IMR-90 (cell line): ENCODE data around the gene TMSB15C. TPM values are rescaled to one million over a fixed set of nuclear protein-coding genes. Genes with fewer than 3 reads are reported as not detected.

Experiments used
- ATAC-seq: fragments of 200-7000 bp; cut with Tn5 transposase; 2 replicates; pipeline ENCODE4 v1.9.1; 2020; ENCODE audit warnings: low read depth, mild to moderate bottlenecking, moderate library complexity
- BruUV-seq: library from RNA; stranded (reverse); fragments of 400-500 nt; replicated peaks from 2 replicates; lab custom pipeline; 2021; lab: Mats Ljungman, UMichigan
- CTCF ChIA-PET: fragments of 300-600 bp; formaldehyde crosslinking; extraction: SDS; loops from one replicate; lab custom pipeline; 2021; ENCODE audit warnings: antibody characterized with exemption; lab: Yijun Ruan, JAX
- POLR2A ChIA-PET: fragments of 300-600 bp; sonication (Branson Sonifier 250); formaldehyde crosslinking; loops from one replicate; lab custom pipeline; 2022; ENCODE audit warnings: antibody characterized with exemption; ENCODE audit not compliant: unreplicated experiment; lab: Charles Lee
- DNase-seq: peaks from one replicate; pipeline ENCODE4 v3.0.0; 2013
- H2AFZ ChIP-seq: replicated peaks from 2 replicates; pipeline ENCODE3; 2013; ENCODE audit warnings: low read length, mild to moderate bottlenecking; ENCODE audit not compliant: poor library complexity
- H2AK5ac ChIP-seq: 2 replicates; pipeline ENCODE4 v1.6.1; 2013; ENCODE audit warnings: low read depth, low read length, inconsistent platforms
- H2AK9ac ChIP-seq: replicated peaks from 2 replicates; pipeline ENCODE3; 2013; ENCODE audit warnings: mild to moderate bottlenecking, low read depth, low read length, moderate library complexity; ENCODE audit not compliant: poor library complexity
- H2BK120ac ChIP-seq: 2 replicates; pipeline ENCODE4 v1.6.1; 2013; ENCODE audit warnings: low read depth, low read length, inconsistent platforms
- H2BK15ac ChIP-seq: 3 replicates; pipeline ENCODE4 v1.6.1; 2013; ENCODE audit warnings: low read depth, low read length, inconsistent platforms
- H2BK20ac ChIP-seq: 2 replicates; pipeline ENCODE4 v1.6.1; 2013; ENCODE audit warnings: low read depth, mild to moderate bottlenecking, inconsistent platforms, low read length, moderate library complexity
- H2BK5ac ChIP-seq: 2 replicates; pipeline ENCODE4 v1.6.1; 2013; ENCODE audit warnings: mild to moderate bottlenecking, low read depth, low read length, inconsistent platforms; ENCODE audit not compliant: poor library complexity, severe bottlenecking
- H3K14ac ChIP-seq: replicated peaks from 2 replicates; pipeline ENCODE4 v1.6.1; 2013; ENCODE audit warnings: low read depth, low read length, inconsistent platforms
- H3K18ac ChIP-seq: 2 replicates; pipeline ENCODE4 v1.6.1; 2013; ENCODE audit warnings: low read depth, low read length, control low read depth
- H3K23ac ChIP-seq: 2 replicates; pipeline ENCODE4 v1.6.1; 2013; ENCODE audit warnings: low read depth, low read length, inconsistent platforms
- H3K27ac ChIP-seq: 2 replicates; pipeline ENCODE4 v1.5.1; 2013; ENCODE audit warnings: mild to moderate bottlenecking, control low read depth, low read length; ENCODE audit not compliant: insufficient read depth
- H3K27me3 ChIP-seq: 2 replicates; pipeline ENCODE4 v1.6.1; 2013; ENCODE audit warnings: low read length; ENCODE audit not compliant: control insufficient read depth, insufficient read depth
- H3K36me3 ChIP-seq: 2 replicates; pipeline ENCODE4 v1.6.1; 2013; ENCODE audit warnings: low read length, mixed read lengths; ENCODE audit not compliant: control insufficient read depth, insufficient read depth
- H3K4ac ChIP-seq: 2 replicates; pipeline ENCODE4 v1.6.1; 2013; ENCODE audit warnings: low read depth, low read length, inconsistent platforms
- H3K4me1 ChIP-seq: 2 replicates; pipeline ENCODE4 v1.6.1; 2013; ENCODE audit warnings: low read length, mixed read lengths; ENCODE audit not compliant: control insufficient read depth, insufficient read depth
- H3K4me2 ChIP-seq: 2 replicates; pipeline ENCODE4 v1.6.1; 2013; ENCODE audit warnings: low read depth, mild to moderate bottlenecking, control low read depth, low read length, moderate library complexity
- H3K4me3 ChIP-seq: 2 replicates; pipeline ENCODE4 v1.5.1; 2013; ENCODE audit warnings: low read depth, mild to moderate bottlenecking, control low read depth, low read length, moderate library complexity; ENCODE audit not compliant: insufficient read depth
- H3K56ac ChIP-seq: 2 replicates; pipeline ENCODE4 v1.6.1; 2013; ENCODE audit warnings: low read length, inconsistent platforms; ENCODE audit not compliant: insufficient read depth; ENCODE audit errors: extremely low read depth
- H3K79me1 ChIP-seq, 2 experiments: 2 replicates each; pipeline ENCODE4 v1.6.1; 2013; ENCODE audit warnings: low read length in 2 of 2, inconsistent platforms in 1 of 2, low read depth in 1 of 2
- H3K9ac ChIP-seq: 2 replicates; pipeline ENCODE4 v1.6.1; 2013; ENCODE audit warnings: low read depth, low read length, control low read depth
- H3K9me1 ChIP-seq: 2 replicates; pipeline ENCODE4 v1.6.1; 2013; ENCODE audit warnings: low read length, inconsistent platforms; ENCODE audit not compliant: insufficient read depth
- H3K9me3 ChIP-seq: 2 replicates; pipeline ENCODE4 v1.6.1; 2013; ENCODE audit warnings: low read length; ENCODE audit not compliant: control insufficient read depth, insufficient read depth
- H4K20me1 ChIP-seq: 2 replicates; pipeline ENCODE4 v1.6.1; 2013; ENCODE audit warnings: low read length, inconsistent platforms; ENCODE audit not compliant: insufficient read depth
- H4K5ac ChIP-seq: 2 replicates; pipeline ENCODE4 v1.6.1; 2013; ENCODE audit warnings: mild to moderate bottlenecking, low read depth, low read length, control low read depth
- H4K8ac ChIP-seq, 2 experiments: 2 replicates each; pipeline ENCODE4 v1.6.1; 2013; ENCODE audit warnings: low read depth in 2 of 2, low read length in 2 of 2, control low read depth in 1 of 2, inconsistent platforms in 1 of 2
- H4K91ac ChIP-seq: 2 replicates; pipeline ENCODE4 v1.6.1; 2013; ENCODE audit warnings: low read depth, low read length, inconsistent platforms; ENCODE audit not compliant: insufficient read depth
- BHLHE40 ChIP-seq: fragments of 150-350 bp; IDR thresholded peaks from 2 replicates; pipeline ENCODE4 v1.6.1; 2016; ENCODE audit warnings: mild to moderate bottlenecking, low read depth, low read length
- CEBPB ChIP-seq: IDR thresholded peaks from 2 replicates; pipeline ENCODE4 v1.6.1; 2012; ENCODE audit warnings: low read depth, low read length, improper control_type of control experiment
- CHD1 ChIP-seq: IDR thresholded peaks from 2 replicates; pipeline ENCODE4 v1.6.1; 2012; ENCODE audit warnings: low read depth, low read length, improper control_type of control experiment
- FOS ChIP-seq: fragments of 150-350 bp; IDR thresholded peaks from 2 replicates; pipeline ENCODE4 v1.6.1; 2016; ENCODE audit warnings: low read depth, low read length
- MAFK ChIP-seq: IDR thresholded peaks from 2 replicates; pipeline ENCODE4 v1.6.1; 2012; ENCODE audit warnings: low read depth, low read length, improper control_type of control experiment
- MAZ ChIP-seq: IDR thresholded peaks from 2 replicates; pipeline ENCODE4 v1.6.1; 2012; ENCODE audit warnings: low read depth, mild to moderate bottlenecking, low read length, improper control_type of control experiment, moderate library complexity, borderline replicate concordance
- MXI1 ChIP-seq: IDR thresholded peaks from 2 replicates; pipeline ENCODE4 v1.6.1; 2012; ENCODE audit warnings: low read depth, mild to moderate bottlenecking, low read length, moderate library complexity, borderline replicate concordance
- NFE2L2 ChIP-seq: fragments of 150-350 bp; IDR thresholded peaks from 2 replicates; pipeline ENCODE4 v1.6.1; 2016; ENCODE audit warnings: low read depth, mild to moderate bottlenecking, low read length
- POLR2A ChIP-seq: IDR thresholded peaks from 2 replicates; pipeline ENCODE4 v1.6.1; 2012; ENCODE audit warnings: mild to moderate bottlenecking, low read depth, low read length
- RAD21 ChIP-seq: IDR thresholded peaks from 2 replicates; pipeline ENCODE4 v1.6.1; 2012; ENCODE audit warnings: low read length, improper control_type of control experiment
- RCOR1 ChIP-seq: IDR thresholded peaks from 2 replicates; pipeline ENCODE4 v1.6.1; 2012; ENCODE audit warnings: mild to moderate bottlenecking, low read length, improper control_type of control experiment; ENCODE audit not compliant: insufficient replicate concordance
- RFX5 ChIP-seq: IDR thresholded peaks from 2 replicates; pipeline ENCODE4 v1.8.0; 2012; ENCODE audit warnings: low read depth, mild to moderate bottlenecking, low read length, moderate library complexity
- SMC3 ChIP-seq: fragments of 150-350 bp; IDR thresholded peaks from 2 replicates; pipeline ENCODE4 v1.6.1; 2016; ENCODE audit warnings: low read depth, mild to moderate bottlenecking, antibody characterized with exemption, low read length, moderate library complexity
- WGBS, 2 experiments: methylation state at CpG; one replicate each; pipeline versions ENCODE4 v1.1.5 to v1.1.7; 2013; ENCODE audit warnings: missing lambda C conversion rate in 2 of 2; ENCODE audit not compliant: insufficient read length in 1 of 2; ENCODE audit errors: extremely low coverage in 2 of 2; 5-methylcytosine and 5-hydroxymethylcytosine counted together
- dilution Hi-C: fragments of 300-500 bp; cut with HindIII; formaldehyde crosslinking; loops from one replicate; pipeline ENCODE4 v1.14.3; 2018; ENCODE audit warnings: low sequenced_read_pairs; ENCODE audit not compliant: unreplicated experiment
- in situ Hi-C: fragments of 300-500 bp; cut with MboI; formaldehyde crosslinking; loops from 3 replicates; pipeline ENCODE4 v1.14.3; 2019; ENCODE audit warnings: low sequenced_read_pairs, inconsistent platforms, mixed read lengths
- intact Hi-C: fragments of 100-400 bp; cut with micrococcal nuclease; formaldehyde crosslinking; loops from 2 replicates; pipeline ENCODE4 v1.10.0; 2022
- polyA plus RNA-seq, 3 experiments: library from polyadenylated mRNA; depleted of rRNA; stranded (reverse); fragments of >200 nt; gene quantifications; 2 replicates each; pipeline ENCODE4 v1.2.3, GENCODE V29; 2012; ENCODE audit warnings: low replicate concordance in 1 of 3
- total RNA-seq: library from RNA; depleted of rRNA; stranded (reverse); fragments of >200 nt; gene quantifications from 2 replicates; pipeline ENCODE4 v1.2.3, GENCODE V29; 2012
- TF ChIP-seq, protein P1 (sequence below): fragments of 150-350 bp; IDR thresholded peaks from 2 replicates; pipeline ENCODE4 v1.6.1; 2017; ENCODE audit warnings: mild to moderate bottlenecking, antibody characterized with exemption, low read length, low read depth
- TF ChIP-seq, protein P2 (sequence below): conservative IDR thresholded peaks from 2 replicates; pipeline ENCODE4 v1.5.1; 2012; ENCODE audit warnings: mild to moderate bottlenecking, low read depth, low read length, improper control_type of control experiment
- TF ChIP-seq, protein P3 (sequence below): fragments of 150-350 bp; IDR thresholded peaks from 2 replicates; pipeline ENCODE4 v1.6.1; 2016; ENCODE audit warnings: low read depth, mild to moderate bottlenecking, low read length, moderate library complexity, borderline replicate concordance

TMSB15C gene
- total and polyA plus RNA-seq, 2 of the 4 experiments (the other 2 are of a cell fraction): 1.9 to 2.0 TPM

DNA sequence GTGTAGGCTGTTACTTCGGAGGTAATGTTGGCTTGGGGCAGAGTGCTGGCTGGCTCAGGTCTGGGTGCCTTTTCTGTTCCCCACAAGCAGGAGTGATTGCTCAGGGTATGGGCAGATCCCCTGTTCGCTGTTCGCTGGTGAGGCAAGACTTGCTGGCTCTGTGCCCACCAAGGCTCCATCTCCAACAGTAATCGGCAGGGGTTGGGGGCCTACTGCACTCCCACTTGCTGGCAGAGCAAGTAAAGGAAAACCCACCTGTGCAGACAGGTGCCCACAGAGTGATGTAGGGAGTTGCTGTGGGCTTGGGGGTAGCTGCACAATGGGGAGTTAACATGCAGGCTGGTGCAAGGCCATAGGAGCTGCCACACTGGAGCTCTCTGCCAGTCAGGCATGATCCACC is 8.0 kb upstream of the TMSB15C start:
- CTCF ChIA-PET: no interaction called here

More for the DNA sequence above, 8.0 kb upstream of the TMSB15C start:
- Histone ChIP-seq H3K4ac (no peak overlapping the region), H3K36me3 (no peaks in the 10 kb centered on the region), H3K9ac (no peak overlapping the region), H3K9me1 (no peaks in the 10 kb centered on the region), H3K4me1 (no peaks in the 10 kb centered on the region), H3K9me3 (no peaks in the 10 kb centered on the region), H4K91ac (no peak overlapping the region), H3K18ac (no peak overlapping the region), H3K56ac (no peak overlapping the region), H2BK20ac (no peak overlapping the region), H3K4me3 (no peak overlapping the region), H2BK5ac (no peak overlapping the region), H3K23ac (no peak overlapping the region), H3K79me1 (no peaks in the 10 kb centered on the region), H4K20me1 (no peaks in the 10 kb centered on the region), H4K8ac (no peak overlapping the region), H2AFZ (no peak overlapping the region), H4K5ac (no peak overlapping the region), H3K14ac (no peak overlapping the region), H2AK9ac (no peak overlapping the region), H3K27me3 (no peaks in the 10 kb centered on the region; the same call in none of the 2 replicates), H2BK120ac (no peak overlapping the region), H2BK15ac (no peak overlapping the region), H3K27ac (no peak overlapping the region), H3K4me2 (no peak overlapping the region), H2AK5ac (no peak overlapping the region)
- no CpG with 5 or more reads among the region's 4 CpGs for WGBS, 2 experiments
- POLR2A ChIA-PET: no interaction called here
- intact Hi-C loops: no loop called here
- no peak for DNase-seq
- dilution Hi-C loops: no loop called here
- no TSS peak for BruUV-seq
- in situ Hi-C loops: no loop called here
- TF ChIP-seq SMC3 (no peak), MAFK (no peak), FOS (no peak), CEBPB (no peak), POLR2A (no peak), MXI1 (no peak), RCOR1 (no peak), RFX5 (no peak), RAD21 (no peak), MAZ (no peak), CHD1 (no peak), BHLHE40 (no peak), NFE2L2 (no peak)
- TF ChIP-seq, protein P1, sequence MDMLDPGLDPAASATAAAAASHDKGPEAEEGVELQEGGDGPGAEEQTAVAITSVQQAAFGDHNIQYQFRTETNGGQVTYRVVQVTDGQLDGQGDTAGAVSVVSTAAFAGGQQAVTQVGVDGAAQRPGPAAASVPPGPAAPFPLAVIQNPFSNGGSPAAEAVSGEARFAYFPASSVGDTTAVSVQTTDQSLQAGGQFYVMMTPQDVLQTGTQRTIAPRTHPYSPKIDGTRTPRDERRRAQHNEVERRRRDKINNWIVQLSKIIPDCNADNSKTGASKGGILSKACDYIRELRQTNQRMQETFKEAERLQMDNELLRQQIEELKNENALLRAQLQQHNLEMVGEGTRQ: no peak
- TF ChIP-seq, protein P2, sequence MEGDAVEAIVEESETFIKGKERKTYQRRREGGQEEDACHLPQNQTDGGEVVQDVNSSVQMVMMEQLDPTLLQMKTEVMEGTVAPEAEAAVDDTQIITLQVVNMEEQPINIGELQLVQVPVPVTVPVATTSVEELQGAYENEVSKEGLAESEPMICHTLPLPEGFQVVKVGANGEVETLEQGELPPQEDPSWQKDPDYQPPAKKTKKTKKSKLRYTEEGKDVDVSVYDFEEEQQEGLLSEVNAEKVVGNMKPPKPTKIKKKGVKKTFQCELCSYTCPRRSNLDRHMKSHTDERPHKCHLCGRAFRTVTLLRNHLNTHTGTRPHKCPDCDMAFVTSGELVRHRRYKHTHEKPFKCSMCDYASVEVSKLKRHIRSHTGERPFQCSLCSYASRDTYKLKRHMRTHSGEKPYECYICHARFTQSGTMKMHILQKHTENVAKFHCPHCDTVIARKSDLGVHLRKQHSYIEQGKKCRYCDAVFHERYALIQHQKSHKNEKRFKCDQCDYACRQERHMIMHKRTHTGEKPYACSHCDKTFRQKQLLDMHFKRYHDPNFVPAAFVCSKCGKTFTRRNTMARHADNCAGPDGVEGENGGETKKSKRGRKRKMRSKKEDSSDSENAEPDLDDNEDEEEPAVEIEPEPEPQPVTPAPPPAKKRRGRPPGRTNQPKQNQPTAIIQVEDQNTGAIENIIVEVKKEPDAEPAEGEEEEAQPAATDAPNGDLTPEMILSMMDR: no peak
- TF ChIP-seq, protein P3, sequence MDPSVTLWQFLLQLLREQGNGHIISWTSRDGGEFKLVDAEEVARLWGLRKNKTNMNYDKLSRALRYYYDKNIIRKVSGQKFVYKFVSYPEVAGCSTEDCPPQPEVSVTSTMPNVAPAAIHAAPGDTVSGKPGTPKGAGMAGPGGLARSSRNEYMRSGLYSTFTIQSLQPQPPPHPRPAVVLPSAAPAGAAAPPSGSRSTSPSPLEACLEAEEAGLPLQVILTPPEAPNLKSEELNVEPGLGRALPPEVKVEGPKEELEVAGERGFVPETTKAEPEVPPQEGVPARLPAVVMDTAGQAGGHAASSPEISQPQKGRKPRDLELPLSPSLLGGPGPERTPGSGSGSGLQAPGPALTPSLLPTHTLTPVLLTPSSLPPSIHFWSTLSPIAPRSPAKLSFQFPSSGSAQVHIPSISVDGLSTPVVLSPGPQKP: no peak
- ATAC-seq: no peak
